GM12801 (cell line): ENCODE measurements around the gene RNASEH1.

ENCODE experiments used
- CTCF ChIP-seq: IDR thresholded peaks from one replicate; pipeline ENCODE4 v1.5.1; 2011; ENCODE audit warnings: control low read depth; ENCODE audit not compliant: insufficient read length; ENCODE audit errors: extremely low read depth

Gene RNASEH1

GRCh38 chr2:3587021-3587420, 28.9 kb upstream of the RNASEH1 start:
- TF ChIP-seq CTCF = no peak

GRCh38 chr2:3586220-3586619, 28.1 kb upstream of the RNASEH1 start:
- no peak for TF ChIP-seq CTCF

GRCh38 chr2:3585261-3586109, 27.4 kb upstream of the RNASEH1 start:
- TF ChIP-seq CTCF = no peak

- no peak for TF ChIP-seq CTCF
These were observed 26.6 kb upstream of the RNASEH1 start for GRCh38 chr2:3584608-3585260.

- no peak for TF ChIP-seq CTCF
These were observed 25.9 kb upstream of the RNASEH1 start for GRCh38 chr2:3584076-3584475.

- TF ChIP-seq CTCF = no peak
These were observed 23.5 kb upstream of the RNASEH1 start for GRCh38 chr2:3581367-3582262.

GRCh38 chr2:3580449-3580848, 22.3 kb upstream of the RNASEH1 start:
- no peak for TF ChIP-seq CTCF
